GM19239 (cell line): ENCODE data around the gene ELAPOR2.
A peak's percentile ranks its signal among the peaks of the same experiment; 100 is the strongest.
"Not testable (repeated sequence)": the region's sequence is repeated elsewhere in the genome, so short reads cannot be mapped to it uniquely, and the experiment has no call there.

ENCODE experiments used
- DNase-seq: peaks from one replicate; pipeline ENCODE4 v3.0.0; 2011; ENCODE audit warnings: low spot score; ENCODE audit not compliant: insufficient read length
- FAIRE-seq: peaks from 2 replicates; lab custom pipeline; 2011; peaks lifted over from hg19 to GRCh38; lab: Jason Lieb, UNC

ELAPOR2 gene

GRCh38 chr7:87048839-87049238 lies 10.6 kb downstream of the ELAPOR2 start:
- no peak for DNase-seq
- FAIRE-seq, result no peak

- FAIRE-seq (no peak), DNase-seq (no peak)
These were observed 13.0 kb downstream of the ELAPOR2 start for GRCh38 chr7:87046456-87046855.

GRCh38 chr7:87044713-87045112 lies 14.7 kb downstream of the ELAPOR2 start:
- FAIRE-seq, result not testable (repeated sequence)

GRCh38 chr7:87041586-87041985 lies 17.9 kb downstream of the ELAPOR2 start:
- FAIRE-seq, DNase-seq: not testable (repeated sequence)

More at GRCh38 chr7:87044713-87045112, 14.7 kb downstream of the ELAPOR2 start:
- DNase-seq, result not testable (repeated sequence)

GRCh38 chr7:87039691-87040299 lies 19.7 kb downstream of the ELAPOR2 start:
- DNase-seq, FAIRE-seq: not testable (repeated sequence)

GRCh38 chr7:87038993-87039690 lies 20.3 kb downstream of the ELAPOR2 start:
- DNase-seq (no peak), FAIRE-seq (peak; percentile 4)

- no peak for FAIRE-seq
- no peak for DNase-seq
These were observed 22.5 kb downstream of the ELAPOR2 start for GRCh38 chr7:87036985-87037384.

- DNase-seq (no peak), FAIRE-seq (no peak)
These were observed 26.7 kb downstream of the ELAPOR2 start for GRCh38 chr7:87032604-87033339.

GRCh38 chr7:87029078-87029477 lies 30.4 kb downstream of the ELAPOR2 start:
- DNase-seq (no peak), FAIRE-seq (no peak)

GRCh38 chr7:87028636-87029035 lies 30.8 kb downstream of the ELAPOR2 start:
- FAIRE-seq, result peak; percentile 11
- DNase-seq, result no peak

- DNase-seq (no peak), FAIRE-seq (no peak)
These were observed 31.6 kb downstream of the ELAPOR2 start for GRCh38 chr7:87027900-87028299.

- FAIRE-seq, result no peak
- DNase-seq, result no peak
These were observed 38.2 kb downstream of the ELAPOR2 start for GRCh38 chr7:87021285-87021684.

GRCh38 chr7:87016606-87017005 lies 42.8 kb downstream of the ELAPOR2 start:
- FAIRE-seq (no peak), DNase-seq (no peak)

GRCh38 chr7:87013840-87014190 lies 45.6 kb downstream of the ELAPOR2 start:
- DNase-seq (no peak), FAIRE-seq (no peak)

- DNase-seq (no peak), FAIRE-seq (no peak)
These were observed 46.2 kb downstream of the ELAPOR2 start for GRCh38 chr7:87013136-87013839.
